Ishikawa (cell line): ENCODE results near the gene TMEM117.

Source experiments
- CEBPB ChIP-seq: IDR thresholded peaks from 2 replicates; pipeline ENCODE4 v1.6.1; 2012
- CREB1 ChIP-seq: IDR thresholded peaks from 2 replicates; pipeline ENCODE4 v1.6.1; 2012; ENCODE audit warnings: low read depth
- EGR1 ChIP-seq: IDR thresholded peaks from 2 replicates; pipeline ENCODE4 v1.6.1; 2012
- EP300 ChIP-seq: IDR thresholded peaks from 2 replicates; pipeline ENCODE4 v1.6.1; 2012; ENCODE audit warnings: borderline replicate concordance
- MAX ChIP-seq: IDR thresholded peaks from 2 replicates; pipeline ENCODE4 v1.6.1; 2012
- NFIC ChIP-seq: IDR thresholded peaks from 2 replicates; pipeline ENCODE4 v1.6.1; 2012
- RAD21 ChIP-seq: IDR thresholded peaks from 2 replicates; pipeline ENCODE4 v1.6.1; 2012; ENCODE audit warnings: low read depth
- REST ChIP-seq: IDR thresholded peaks from 2 replicates; pipeline ENCODE4 v1.6.1; 2012; ENCODE audit warnings: low read depth, mild to moderate bottlenecking
- TAF1 ChIP-seq: IDR thresholded peaks from 2 replicates; pipeline ENCODE4 v1.6.1; 2012; ENCODE audit warnings: low read depth, mild to moderate bottlenecking
- TEAD4 ChIP-seq: IDR thresholded peaks from 2 replicates; pipeline ENCODE4 v1.6.1; 2012
- USF1 ChIP-seq: IDR thresholded peaks from 2 replicates; pipeline ENCODE4 v1.6.1; 2012
- YY1 ChIP-seq: IDR thresholded peaks from 2 replicates; pipeline ENCODE4 v1.6.1; 2012; ENCODE audit warnings: low read depth

GRCh38 chr12:44154128-44154527, 318.2 kb downstream of the TMEM117 start:
- TF ChIP-seq CREB1 (no peak), TAF1 (no peak), RAD21 (no peak), EGR1 (no peak), MAX (no peak), TEAD4 (no peak), CEBPB (no peak), USF1 (no peak), REST (no peak), NFIC (no peak), EP300 (no peak), YY1 (no peak)
